Kidney (tissue), 14 donors: ENCODE data around the gene POC1A. TPM values are rescaled to one million over a fixed set of nuclear protein-coding genes. Genes with fewer than 3 reads are reported as not detected.

ENCODE experiments used
- DNase-seq, 5 donors: peaks; one replicate each; pipeline ENCODE4 v3.0.0-alpha.2; 2013 to 2020
- FAIRE-seq: peaks from 2 replicates; lab custom pipeline; 2012; peaks lifted over from hg19 to GRCh38; lab: Jason Lieb, UNC
- H3K27ac ChIP-seq, 2 donors: one replicate each; pipeline ENCODE4 v1.7.0; 2013; ENCODE audit warnings: low read depth in 2 of 2, low read length in 2 of 2, inconsistent platforms in 1 of 2
- H3K27me3 ChIP-seq: one replicate; pipeline ENCODE4 v1.7.1; 2013; ENCODE audit warnings: low read length, inconsistent platforms; ENCODE audit not compliant: control insufficient read depth, insufficient read depth
- H3K36me3 ChIP-seq, 3 donors: one replicate each; pipeline versions ENCODE4 v1.7.0 to v1.7.1; 2013; ENCODE audit warnings: low read length in 3 of 3, control low read depth in 1 of 3, inconsistent platforms in 1 of 3; ENCODE audit not compliant: insufficient read depth in 3 of 3, control insufficient read depth in 2 of 3
- H3K4me1 ChIP-seq, 3 donors: one replicate each; pipeline versions ENCODE4 v1.7.0 to v1.7.1; 2013; ENCODE audit warnings: low read length in 3 of 3, inconsistent platforms in 1 of 3, low read depth in 1 of 3; ENCODE audit not compliant: control insufficient read depth in 2 of 3, insufficient read depth in 2 of 3
- H3K4me3 ChIP-seq, 3 donors: one replicate each; pipeline versions ENCODE4 v1.7.0 to v1.8.1; 2013; ENCODE audit warnings: low read length in 3 of 3, control low read depth in 1 of 3, inconsistent platforms in 1 of 3
- H3K9ac ChIP-seq, 3 donors: one replicate each; pipeline versions ENCODE4 v1.7.0 to v1.7.1; 2013; ENCODE audit warnings: low read length in 3 of 3, control low read depth in 1 of 3, inconsistent platforms in 1 of 3
- H3K9me3 ChIP-seq, 3 donors: one replicate each; pipeline versions ENCODE4 v1.7.0 to v1.7.1; 2013; ENCODE audit warnings: low read length in 3 of 3, control low read depth in 1 of 3, inconsistent platforms in 1 of 3; ENCODE audit not compliant: control insufficient read depth in 2 of 3, insufficient read depth in 1 of 3
- CTCF ChIP-seq: IDR thresholded peaks from 3 replicates; pipeline ENCODE4 v1.5.1; 2012; ENCODE audit warnings: mild to moderate bottlenecking, moderate library complexity, borderline replicate concordance; ENCODE audit not compliant: insufficient read depth; ENCODE audit errors: extremely low read depth
- intact Hi-C: fragments of 100-400 bp; cut with DNase I; formaldehyde crosslinking; loops from one replicate; pipeline ENCODE4 v1.11.1; 2022
- polyA plus RNA-seq: library from polyadenylated mRNA; stranded (reverse); fragments of 350-450 nt; fragmentation: Illumina TruSeq; extraction: RNeasy Lipid Tissue Mini Kit (QIAGEN cat#74804); gene quantifications from one replicate; pipeline ENCODE4 v1.2.3, GENCODE V29; 2014; ENCODE audit warnings: low read depth, low replicate concordance; ENCODE audit not compliant: insufficient read depth
- total RNA-seq: library from RNA; stranded (reverse); fragmentation: NEBNext Ultra II Directional; extraction: Animal tissue kit (Norgen Biotek cat#: 25700); gene quantifications from one replicate; pipeline ENCODE4 v1.2.1, GENCODE V29; 2021
- donor health status: control.
- donor health status: control.
- donor health status: control.
- donor health status: control.
- donor health status: control.
- donor health status: DM: yes; HTN: yes; CAD: no.
- donor health status: Normal renal cell carcinoma (clear cell type).

Gene POC1A
- total and polyA plus RNA-seq, 2 donors from 2014 or later: 2.2 to 2.5 TPM

GRCh38 chr3:52063026-52063723 is 91.0 kb downstream of the POC1A start:
- no peak for TF ChIP-seq CTCF
- Histone ChIP-seq H3K4me3 (no peak overlapping the region), H3K4me1 (no peaks in the 10 kb centered on the region), H3K9ac (no peak overlapping the region), H3K27ac (no peak overlapping the region), H3K27me3 (no peaks in the 10 kb centered on the region), H3K9me3 (no peaks in the 10 kb centered on the region), H3K36me3 (no peaks in the 10 kb centered on the region)
- DNase-seq (no peak), FAIRE-seq (no peak)
- intact Hi-C loops: no loop called here

- H3K9me3 ChIP-seq: no peaks in the 10 kb centered on the region
- no peak overlapping the region for H3K4me3 ChIP-seq
- no peak for TF ChIP-seq CTCF
- peaks cover 0 to 3% (median 0%) of the 10 kb centered on the region in 3 donors for H3K4me1 ChIP-seq
- DNase-seq: no peak
- intact Hi-C loops: no loop called here
- no peaks in the 10 kb centered on the region for H3K27me3 ChIP-seq
- no peak for FAIRE-seq
- no peak overlapping the region for H3K27ac ChIP-seq
- H3K36me3 ChIP-seq: no peaks in the 10 kb centered on the region
- no peak overlapping the region for H3K9ac ChIP-seq
These were observed 91.7 kb downstream of the POC1A start for GRCh38 chr3:52062505-52062904.

GRCh38 chr3:52061121-52061910 is 92.9 kb downstream of the POC1A start:
- no peak for TF ChIP-seq CTCF
- Histone ChIP-seq H3K27me3 (no peaks in the 10 kb centered on the region), H3K27ac (no peak overlapping the region), H3K4me3 (no peak overlapping the region), H3K9ac (no peak overlapping the region), H3K36me3 (no peaks in the 10 kb centered on the region), H3K9me3 (no peaks in the 10 kb centered on the region), H3K4me1 (peaks cover 0 to 8% (median 0%) of the 10 kb centered on the region in 3 donors)
- FAIRE-seq: no peak
- no peak for DNase-seq
- intact Hi-C loops: no loop called here
